Measurements from ENCODE around the gene CASP10. TPM values are rescaled to one million over a fixed set of nuclear protein-coding genes. Genes with fewer than 3 reads are reported as not detected.

Gene CASP10
- total RNA-seq, 1 experiment from 2014 or later, result 1.2 TPM

DNA sequence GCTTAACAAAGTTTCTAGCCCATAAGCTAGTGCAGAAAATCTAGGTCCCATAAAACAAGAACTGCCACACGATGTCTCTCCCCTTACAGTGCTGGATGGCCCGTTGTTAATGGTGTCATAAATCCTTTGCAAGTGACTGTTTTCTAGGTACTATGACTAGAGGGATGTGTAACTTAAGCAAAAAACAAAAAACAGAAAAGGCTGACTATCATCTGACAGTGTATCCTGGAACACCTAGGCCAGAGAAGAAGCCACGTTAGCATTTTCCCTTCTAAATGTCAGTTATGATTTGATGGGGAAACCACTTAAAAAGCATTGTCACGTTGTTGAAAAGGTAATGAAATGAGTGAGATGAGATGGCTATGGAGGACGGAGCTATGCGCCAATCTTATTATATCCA lies 79.8 kb downstream of the CASP10 start:
- POLR2A ChIA-PET (ENCODE audit: low non-redundant PET), result no interaction called here
- no TSS peak for BruUV-seq (replicated peaks)
- Histone ChIP-seq H3K27me3 (replicated peaks; ENCODE audit: insufficient read depth, low read depth, low read length, poor library complexity) (no peaks in the 10 kb centered on the region), H3K36me3 (ENCODE audit: insufficient read depth, low read length, poor library complexity, severe bottlenecking) (no peaks in the 10 kb centered on the region), H3K27ac (ENCODE audit: low read depth, low read length, poor library complexity, severe bottlenecking) (no peak overlapping the region), H3K4me3 (ENCODE audit: low read depth, low read length, poor library complexity, severe bottlenecking) (no peak overlapping the region), H3K4me1 (ENCODE audit: insufficient read depth, low read length, poor library complexity, severe bottlenecking) (peaks cover 38% of the 10 kb centered on the region), H3K9me3 (ENCODE audit: low read depth, low read length, poor library complexity, severe bottlenecking) (no peaks in the 10 kb centered on the region)
- intact Hi-C loops (cut with micrococcal nuclease; ENCODE audit: unreplicated experiment), result no loop called here
- DNase-seq (ENCODE audit: low spot score), result no peak
- CTCF ChIA-PET, result no interaction called here
- TF ChIP-seq, protein P1, sequence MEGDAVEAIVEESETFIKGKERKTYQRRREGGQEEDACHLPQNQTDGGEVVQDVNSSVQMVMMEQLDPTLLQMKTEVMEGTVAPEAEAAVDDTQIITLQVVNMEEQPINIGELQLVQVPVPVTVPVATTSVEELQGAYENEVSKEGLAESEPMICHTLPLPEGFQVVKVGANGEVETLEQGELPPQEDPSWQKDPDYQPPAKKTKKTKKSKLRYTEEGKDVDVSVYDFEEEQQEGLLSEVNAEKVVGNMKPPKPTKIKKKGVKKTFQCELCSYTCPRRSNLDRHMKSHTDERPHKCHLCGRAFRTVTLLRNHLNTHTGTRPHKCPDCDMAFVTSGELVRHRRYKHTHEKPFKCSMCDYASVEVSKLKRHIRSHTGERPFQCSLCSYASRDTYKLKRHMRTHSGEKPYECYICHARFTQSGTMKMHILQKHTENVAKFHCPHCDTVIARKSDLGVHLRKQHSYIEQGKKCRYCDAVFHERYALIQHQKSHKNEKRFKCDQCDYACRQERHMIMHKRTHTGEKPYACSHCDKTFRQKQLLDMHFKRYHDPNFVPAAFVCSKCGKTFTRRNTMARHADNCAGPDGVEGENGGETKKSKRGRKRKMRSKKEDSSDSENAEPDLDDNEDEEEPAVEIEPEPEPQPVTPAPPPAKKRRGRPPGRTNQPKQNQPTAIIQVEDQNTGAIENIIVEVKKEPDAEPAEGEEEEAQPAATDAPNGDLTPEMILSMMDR (conservative IDR thresholded peaks at IDR 0.05; ENCODE audit: low read depth, low read length), result no peak
- no peak for TF ChIP-seq EZH2 (IDR thresholded peaks at IDR 0.05; ENCODE audit: borderline replicate concordance, low read depth, low read length, poor library complexity, severe bottlenecking)

DNA sequence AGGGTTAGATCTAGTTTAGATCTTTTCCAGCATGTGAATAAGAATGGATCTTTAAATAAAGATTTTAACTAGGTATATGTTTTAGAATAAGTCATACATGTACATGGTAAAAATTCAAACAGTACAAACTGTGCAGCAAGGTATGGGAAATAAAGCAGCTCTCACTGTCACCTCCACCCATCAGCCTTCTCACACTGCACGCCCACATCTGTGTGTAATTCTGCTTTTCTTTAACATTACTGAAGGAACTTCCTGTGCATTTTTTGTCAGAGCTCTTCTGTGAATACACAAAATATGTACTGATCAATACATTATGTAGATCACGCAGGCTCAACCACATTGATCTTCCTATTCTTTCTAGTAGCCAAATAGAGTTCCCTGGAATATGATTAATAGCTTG lies 80.8 kb downstream of the CASP10 start:
- H3K4me3 ChIP-seq (ENCODE audit: low read depth, low read length, poor library complexity, severe bottlenecking), result no peak overlapping the region
- no peak for DNase-seq (ENCODE audit: low spot score)
- CTCF ChIA-PET, result no interaction called here
- no peak overlapping the region for H3K27ac ChIP-seq (ENCODE audit: low read depth, low read length, poor library complexity, severe bottlenecking)
- intact Hi-C loops (cut with micrococcal nuclease; ENCODE audit: unreplicated experiment), result no loop called here
- TF ChIP-seq EZH2 (IDR thresholded peaks at IDR 0.05; ENCODE audit: borderline replicate concordance, low read depth, low read length, poor library complexity, severe bottlenecking), result no peak
- TF ChIP-seq, protein P1 (conservative IDR thresholded peaks at IDR 0.05; ENCODE audit: low read depth, low read length), result no peak
- no peaks in the 10 kb centered on the region for H3K27me3 ChIP-seq (replicated peaks; ENCODE audit: insufficient read depth, low read depth, low read length, poor library complexity)
- POLR2A ChIA-PET (ENCODE audit: low non-redundant PET), result no interaction called here
- H3K36me3 ChIP-seq (ENCODE audit: insufficient read depth, low read length, poor library complexity, severe bottlenecking), result no peaks in the 10 kb centered on the region
- no TSS peak for BruUV-seq (replicated peaks)
- peaks cover 27% of the 10 kb centered on the region for H3K4me1 ChIP-seq (ENCODE audit: insufficient read depth, low read length, poor library complexity, severe bottlenecking)
- H3K9me3 ChIP-seq (ENCODE audit: low read depth, low read length, poor library complexity, severe bottlenecking), result no peaks in the 10 kb centered on the region

DNA sequence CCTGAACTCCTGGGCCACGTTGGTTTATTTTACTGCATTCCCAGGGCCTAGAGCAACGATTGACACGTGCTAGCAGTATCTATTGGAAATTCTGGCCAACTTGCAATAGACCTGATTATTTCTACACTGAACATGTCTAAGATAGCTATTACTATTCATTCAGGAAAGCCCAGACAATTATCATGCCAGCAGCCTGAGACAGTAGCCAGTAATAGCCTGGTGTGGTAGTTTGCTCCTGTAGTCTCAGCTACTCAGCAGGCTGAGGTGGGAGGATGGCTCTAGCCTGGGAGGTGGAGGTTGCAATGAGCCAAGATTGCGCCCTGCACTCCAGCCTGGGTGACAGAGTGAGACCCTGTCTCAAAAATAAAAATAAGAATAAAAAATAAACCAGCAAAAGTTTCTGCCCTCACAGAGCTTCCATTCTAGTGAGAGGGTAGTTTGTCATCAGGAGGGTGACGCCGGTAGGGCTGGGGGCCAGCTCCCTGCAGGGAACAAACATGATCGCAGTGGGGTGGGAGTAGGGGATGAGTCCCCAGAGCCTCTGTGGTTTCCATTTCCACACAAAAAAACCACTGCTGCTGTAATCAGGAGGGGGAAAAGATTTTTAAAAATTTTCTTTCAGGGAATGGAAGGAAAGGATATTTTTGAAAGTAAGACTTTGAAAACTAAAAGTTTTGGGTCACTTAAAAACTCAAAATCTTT lies 81.7 kb downstream of the CASP10 start:
- Histone ChIP-seq H3K27ac (ENCODE audit: low read depth, low read length, poor library complexity, severe bottlenecking) (no peak overlapping the region), H3K4me3 (ENCODE audit: low read depth, low read length, poor library complexity, severe bottlenecking) (no peak overlapping the region), H3K36me3 (ENCODE audit: insufficient read depth, low read length, poor library complexity, severe bottlenecking) (no peaks in the 10 kb centered on the region), H3K27me3 (replicated peaks; ENCODE audit: insufficient read depth, low read depth, low read length, poor library complexity) (no peaks in the 10 kb centered on the region), H3K4me1 (ENCODE audit: insufficient read depth, low read length, poor library complexity, severe bottlenecking) (peaks cover 24% of the 10 kb centered on the region), H3K9me3 (ENCODE audit: low read depth, low read length, poor library complexity, severe bottlenecking) (no peaks in the 10 kb centered on the region)
- CTCF ChIA-PET, result no interaction called here
- peak; percentile 30 for DNase-seq (ENCODE audit: low spot score)
- TF ChIP-seq EZH2 (IDR thresholded peaks at IDR 0.05; ENCODE audit: borderline replicate concordance, low read depth, low read length, poor library complexity, severe bottlenecking), result no peak
- TF ChIP-seq, protein P1 (conservative IDR thresholded peaks at IDR 0.05; ENCODE audit: low read depth, low read length), result no peak
- intact Hi-C loops (cut with micrococcal nuclease; ENCODE audit: unreplicated experiment), result no loop called here
- BruUV-seq (replicated peaks), result no TSS peak
- POLR2A ChIA-PET (ENCODE audit: low non-redundant PET), result no interaction called here

Data from A673 (cell line).